Loucy (cell line): ENCODE measurements around the gene ARRB2.

Experiments
- CTCF ChIP-seq: fragments of 200-600 bp; sonication (generic); conservative IDR thresholded peaks from 2 replicates; pipeline ENCODE4 v1.5.1; 2014; ENCODE audit warnings: mild to moderate bottlenecking, antibody characterized with exemption, low read length
- EZH2phosphoT487 ChIP-seq: fragments of 200-600 bp; IDR thresholded peaks from 2 replicates; pipeline ENCODE4 v1.6.1; 2018; ENCODE audit warnings: antibody characterized with exemption, mild to moderate bottlenecking, moderate library complexity, borderline replicate concordance

- no peak for TF ChIP-seq CTCF
- no peak for TF ChIP-seq EZH2phosphoT487
These were observed 28.9 kb downstream of the ARRB2 start, which contains the start of the genes CXCL16 and ZMYND15 for GRCh38 chr17:4739122-4740024.
